Activated T-cell treated with anti-CD3 and anti-CD28 coated beads for 24 hours (primary cell): Measurements from ENCODE around the gene AEN.

ENCODE experiments used
- DNase-seq: peaks from one replicate; pipeline ENCODE4 v3.0.0-alpha.2; 2020; ENCODE audit warnings: low read depth

The AEN gene

GRCh38 chr15:88650556-88650955 is 29.4 kb downstream of the AEN start:
- no peak for DNase-seq

- no peak for DNase-seq
These were observed 30.1 kb downstream of the AEN start for GRCh38 chr15:88651136-88651732.

- DNase-seq = no peak
These were observed 30.8 kb downstream of the AEN start for GRCh38 chr15:88651971-88652370.

- no peak for DNase-seq
These were observed 31.5 kb downstream of the AEN start for GRCh38 chr15:88652456-88653199.

- DNase-seq = no peak
These were observed 32.3 kb downstream of the AEN start for GRCh38 chr15:88653200-88654064.

- DNase-seq = no peak
These were observed 33.4 kb downstream of the AEN start for GRCh38 chr15:88654430-88655102.

GRCh38 chr15:88655103-88655553 is 34.0 kb downstream of the AEN start:
- no peak for DNase-seq

GRCh38 chr15:88655800-88656488 is 34.8 kb downstream of the AEN start:
- DNase-seq = no peak

GRCh38 chr15:88656760-88657221 is 35.7 kb downstream of the AEN start:
- no peak for DNase-seq

- DNase-seq = no peak
These were observed 36.4 kb downstream of the AEN start for GRCh38 chr15:88657326-88658069.

- no peak for DNase-seq
These were observed 37.2 kb downstream of the AEN start for GRCh38 chr15:88658070-88658965.

GRCh38 chr15:88658972-88659931 is 38.1 kb downstream of the AEN start:
- no peak for DNase-seq

- DNase-seq = no peak
These were observed 40.0 kb downstream of the AEN start for GRCh38 chr15:88661041-88661700.

GRCh38 chr15:88661761-88662556 is 40.8 kb downstream of the AEN start:
- no peak for DNase-seq

GRCh38 chr15:88663141-88663621 is 42.0 kb downstream of the AEN start:
- no peak for DNase-seq

- DNase-seq = no peak
These were observed 43.1 kb downstream of the AEN start for GRCh38 chr15:88664151-88664778.
